Ascending aorta (tissue), 2 donors: Measurements from ENCODE around the gene STIMATE. TPM values are rescaled to one million over a fixed set of nuclear protein-coding genes. Genes with fewer than 3 reads are reported as not detected.

Source experiments
- DNase-seq, 2 donors: peaks; one replicate each; pipeline ENCODE4 v3.0.0-alpha.2; 2019; ENCODE audit warnings: low spot score in 2 of 2
- H3K27ac ChIP-seq, 2 donors: fragments of 200-600 bp; sonication (generic); one replicate each; pipeline ENCODE4 v1.5.1; 2016 to 2017; ENCODE audit warnings: mild to moderate bottlenecking in 1 of 2
- H3K27me3 ChIP-seq: fragments of 200-600 bp; sonication (generic); one replicate; pipeline ENCODE4 v1.5.1; 2017
- H3K36me3 ChIP-seq, 2 donors: fragments of 200-600 bp; sonication (generic); one replicate each; pipeline ENCODE4 v1.5.1; 2016
- H3K4me1 ChIP-seq, 2 donors: fragments of 200-600 bp; sonication (generic); one replicate each; pipeline ENCODE4 v1.5.1; 2016 to 2017; ENCODE audit warnings: mild to moderate bottlenecking in 1 of 2
- H3K4me3 ChIP-seq, 2 donors: fragments of 200-600 bp; sonication (generic); one replicate each; pipeline ENCODE4 v1.5.1; 2016 to 2017; ENCODE audit warnings: mild to moderate bottlenecking in 1 of 2
- H3K9me3 ChIP-seq, 2 donors: fragments of 200-600 bp; sonication (generic); one replicate each; pipeline ENCODE4 v1.5.1; 2016
- CTCF ChIP-seq, 3 experiments: fragments of 200-600 bp in 2 of 3; fragments of 450-650 bp in 1 of 3; sonication (generic) in 2 of 3; IDR thresholded peaks; one replicate each; pipeline ENCODE4 v1.5.1; 2016 to 2019; ENCODE audit warnings: antibody characterized with exemption in 3 of 3, mild to moderate bottlenecking in 1 of 3, moderate library complexity in 1 of 3
- intact Hi-C: fragments of 100-400 bp; cut with DNase I; formaldehyde crosslinking; loops from one replicate; pipeline ENCODE4 v1.15.1; 2023
- total RNA-seq: library from RNA; depleted of rRNA; stranded (reverse); fragments of >200 nt; gene quantifications from one replicate; pipeline ENCODE4 v1.1.0, GENCODE V29; 2016

Gene STIMATE
- total RNA-seq, 1 donor from 2014 or later, result 18.9 TPM

DNA sequence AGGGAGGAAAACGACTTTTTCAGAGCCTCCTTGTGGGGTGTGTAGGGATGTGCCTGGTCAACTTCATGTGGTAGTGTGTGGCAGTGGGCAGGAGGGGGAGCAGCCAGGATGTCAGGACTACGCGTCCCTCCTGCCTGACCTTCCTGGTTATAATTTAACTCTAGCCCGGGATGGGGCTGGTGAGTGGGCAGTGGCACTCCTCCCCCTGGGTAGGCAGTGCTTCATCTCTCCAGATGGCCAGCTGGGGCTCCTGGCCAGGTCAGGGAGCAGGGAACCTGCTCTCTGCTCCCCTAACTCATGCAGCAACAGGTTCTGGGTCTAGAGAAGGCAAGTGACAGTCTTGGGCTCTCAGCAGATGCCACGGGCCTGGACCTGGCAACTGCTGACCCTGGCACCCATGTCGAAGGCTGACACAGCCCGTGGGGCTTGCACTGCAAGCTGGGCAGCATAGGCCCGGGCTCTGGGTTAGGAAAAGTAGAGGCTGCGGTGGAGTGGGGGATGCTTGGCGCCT is 69.4 kb downstream of the STIMATE start:
- no peak for TF ChIP-seq CTCF (IDR thresholded peaks at IDR 0.05)
- Histone ChIP-seq H3K4me3 (no peak overlapping the region), H3K4me1 (peaks cover 26 to 28% of the 10 kb centered on the region in 2 donors), H3K27ac (no peak overlapping the region), H3K9me3 (no peaks in the 10 kb centered on the region), H3K27me3 (no peaks in the 10 kb centered on the region), H3K36me3 (peaks cover 12 to 25% of the 10 kb centered on the region in 2 donors)
- DNase-seq, result no peak
- intact Hi-C loops, result no loop called here

- no peaks in the 10 kb centered on the region for H3K27me3 ChIP-seq
- DNase-seq, result no peak
- no peaks in the 10 kb centered on the region for H3K9me3 ChIP-seq
- peaks cover 15 to 27% of the 10 kb centered on the region in 2 donors for H3K36me3 ChIP-seq
- intact Hi-C loops, result no loop called here
- no peak overlapping the region for H3K4me3 ChIP-seq
- no peak for TF ChIP-seq CTCF (IDR thresholded peaks at IDR 0.05)
- no peak overlapping the region for H3K27ac ChIP-seq
- peaks cover 21 to 23% of the 10 kb centered on the region in 2 donors for H3K4me1 ChIP-seq
Measured at GRCh38 chr3:52827441-52827840, 69.9 kb downstream of the STIMATE start.

- Histone ChIP-seq H3K27me3 (no peaks in the 10 kb centered on the region), H3K9me3 (no peaks in the 10 kb centered on the region), H3K27ac (no peak overlapping the region), H3K4me1 (no peaks in the 10 kb centered on the region), H3K36me3 (peaks cover 15 to 42% of the 10 kb centered on the region in 2 donors), H3K4me3 (no peak overlapping the region)
- no peak for TF ChIP-seq CTCF (IDR thresholded peaks at IDR 0.05)
- DNase-seq, result no peak
- intact Hi-C loops, result no loop called here
Measured at GRCh38 chr3:52824037-52824436, 73.3 kb downstream of the STIMATE start.

DNA sequence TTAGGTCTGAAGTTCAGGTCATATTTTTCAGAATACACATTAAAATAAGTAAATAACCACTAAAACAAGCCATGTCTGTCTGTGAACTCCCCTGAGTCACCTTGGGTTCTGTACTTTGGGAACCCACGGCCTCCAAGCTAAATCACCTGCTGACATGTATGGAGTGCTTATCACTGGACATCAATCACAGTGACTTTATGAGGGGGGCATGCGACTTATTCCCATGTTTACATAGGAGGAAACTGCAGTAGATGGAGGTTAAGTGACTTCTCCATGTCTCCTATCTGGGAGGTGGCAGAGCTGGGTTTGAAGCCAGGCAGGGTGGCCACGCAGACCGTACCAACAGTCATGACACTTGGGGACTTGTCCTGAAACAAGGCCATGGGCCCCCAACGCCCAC is 75.0 kb downstream of the STIMATE start:
- Histone ChIP-seq H3K9me3 (no peaks in the 10 kb centered on the region), H3K36me3 (peaks cover 15 to 42% of the 10 kb centered on the region in 2 donors), H3K4me1 (no peaks in the 10 kb centered on the region), H3K27ac (no peak overlapping the region), H3K27me3 (no peaks in the 10 kb centered on the region), H3K4me3 (no peak overlapping the region)
- no peak for TF ChIP-seq CTCF (IDR thresholded peaks at IDR 0.05)
- intact Hi-C loops, result no loop called here
- no peak for DNase-seq

GRCh38 chr3:52820736-52821135 is 76.6 kb downstream of the STIMATE start:
- intact Hi-C loops, result no loop called here
- no peaks in the 10 kb centered on the region for H3K4me1 ChIP-seq
- DNase-seq, result no peak
- no peaks in the 10 kb centered on the region for H3K27me3 ChIP-seq
- no peak overlapping the region for H3K27ac ChIP-seq
- no peaks in the 10 kb centered on the region for H3K9me3 ChIP-seq
- H3K4me3 ChIP-seq, result no peak overlapping the region
- H3K36me3 ChIP-seq, result peaks cover 15 to 37% of the 10 kb centered on the region in 2 donors
- peak in 2 of 3 experiments; percentile 31 to 44 for TF ChIP-seq CTCF (IDR thresholded peaks at IDR 0.05)

DNA sequence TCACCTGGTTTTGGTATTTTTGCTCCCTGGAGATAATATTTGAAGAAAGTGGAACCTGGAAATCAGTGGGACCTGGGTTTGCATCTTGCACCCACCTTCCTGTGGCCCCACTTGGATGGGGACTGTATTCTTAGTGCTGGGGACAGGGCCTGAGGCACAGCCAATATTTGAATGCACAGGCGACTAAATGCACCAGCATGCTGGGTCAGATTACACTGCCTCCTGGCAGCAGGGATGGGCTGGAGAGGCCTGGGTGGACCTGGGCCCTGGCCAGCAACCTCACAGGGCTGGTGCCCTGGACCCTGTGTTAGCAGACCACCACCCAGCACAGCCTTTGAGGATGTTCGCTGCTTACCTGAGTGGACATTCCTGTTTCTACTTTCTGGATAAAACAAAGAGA is 77.4 kb downstream of the STIMATE start:
- H3K27ac ChIP-seq, result no peak overlapping the region
- no peaks in the 10 kb centered on the region for H3K27me3 ChIP-seq
- intact Hi-C loops, result no loop called here
- peaks cover 15 to 36% of the 10 kb centered on the region in 2 donors for H3K36me3 ChIP-seq
- TF ChIP-seq CTCF (IDR thresholded peaks at IDR 0.05), result no peak
- H3K4me1 ChIP-seq, result no peaks in the 10 kb centered on the region
- no peaks in the 10 kb centered on the region for H3K9me3 ChIP-seq
- DNase-seq, result no peak
- no peak overlapping the region for H3K4me3 ChIP-seq
